A673 (cell line): Measurements from ENCODE around the gene VANGL2.

Experiments used
- CTCF ChIP-seq: fragments of 300-800, 200-600 bp; sonication (generic); conservative IDR thresholded peaks from 2 replicates; pipeline ENCODE4 v1.5.1; 2017; ENCODE audit warnings: low read depth, mild to moderate bottlenecking, antibody characterized with exemption, low read length, moderate library complexity, mixed read lengths
- EZH2 ChIP-seq: fragments of 200-600 bp; sonication (generic); IDR thresholded peaks from 2 replicates; pipeline ENCODE4 v1.6.1; 2017; ENCODE audit warnings: borderline replicate concordance, low read depth, mild to moderate bottlenecking, mixed read lengths, antibody characterized with exemption, low read length; ENCODE audit not compliant: poor library complexity, severe bottlenecking

GRCh38 chr1:160420881-160421842 is 20.8 kb downstream of the VANGL2 start:
- TF ChIP-seq CTCF = no peak
- no peak for TF ChIP-seq EZH2
